ENCODE measurements around the gene SLC27A2. TPM values are rescaled to one million over a fixed set of nuclear protein-coding genes. Genes with fewer than 3 reads are reported as not detected.

The SLC27A2 gene

GRCh38 chr15:50278496-50278895, 96.5 kb downstream of the SLC27A2 start:
- WGBS, 2 donors (ENCODE audit: extremely low coverage in 2 of 2, insufficient read length in 2 of 2, insufficient replicate concordance in 1 of 2), result no CpG with 5 or more reads among the region's 4 CpGs
- Histone ChIP-seq H4K91ac (ENCODE audit: low read depth, low read length, poor library complexity) (no peak overlapping the region), H3K9me3 (replicated peaks in 1 of 2; ENCODE audit: control insufficient read depth in 2 of 2, insufficient read depth in 1 of 2, low read depth in 1 of 2, low read length in 2 of 2) (no peaks in the 10 kb centered on the region)

GRCh38 chr15:50280271-50280670, 98.3 kb downstream of the SLC27A2 start:
- no peak for DNase-seq (ENCODE audit: low spot score)

More at GRCh38 chr15:50278496-50278895, 96.5 kb downstream of the SLC27A2 start:
- Histone ChIP-seq H2BK120ac (ENCODE audit: low read depth, low read length) (no peak overlapping the region), H3K4me2 (ENCODE audit: insufficient read depth, low read length, poor library complexity, severe bottlenecking) (no peak overlapping the region), H3K79me1 (ENCODE audit: low read depth, low read length) (no peaks in the 10 kb centered on the region), H3K27me3 (ENCODE audit: control insufficient read depth in 3 of 3, insufficient read depth in 3 of 3, low read depth in 1 of 3, low read length in 3 of 3) (peaks cover 0 to 2% (median 0%) of the 10 kb centered on the region in 3 experiments), H4K8ac (ENCODE audit: low read depth, low read length) (no peak overlapping the region), H2BK5ac (ENCODE audit: low read length) (no peak overlapping the region), H3K4me1 (ENCODE audit: control insufficient read depth in 2 of 2, insufficient read depth in 1 of 2, low read depth in 1 of 2, low read length in 2 of 2) (peaks cover 0 to 4% of the 10 kb centered on the region in 2 donors), H3K23ac (ENCODE audit: low read depth, low read length, poor library complexity) (no peak overlapping the region), H3K18ac (ENCODE audit: low read length) (no peak overlapping the region), H3K27ac (replicated peaks; ENCODE audit: low read length) (no peak overlapping the region), H3K36me3 (replicated peaks in 1 of 2; ENCODE audit: control insufficient read depth in 2 of 2, insufficient read depth in 2 of 2, low read length in 2 of 2) (peaks cover 0 to 21% of the 10 kb centered on the region in 2 donors), H2BK15ac (ENCODE audit: low read length) (no peak overlapping the region), H3K4ac (ENCODE audit: low read length) (no peak overlapping the region), H2BK12ac (ENCODE audit: low read length) (no peak overlapping the region), H3K4me3 (ENCODE audit: low read length in 2 of 2) (no peak overlapping the region), H2AK5ac (ENCODE audit: low read depth, low read length) (no peak overlapping the region), H3K9ac (ENCODE audit: low read depth, low read length, poor library complexity) (no peak overlapping the region), H3K14ac (ENCODE audit: low read length) (no peak overlapping the region), H2AFZ (ENCODE audit: low read length) (no peak overlapping the region)
- DNase-seq (ENCODE audit: low spot score), result no peak

DNA sequence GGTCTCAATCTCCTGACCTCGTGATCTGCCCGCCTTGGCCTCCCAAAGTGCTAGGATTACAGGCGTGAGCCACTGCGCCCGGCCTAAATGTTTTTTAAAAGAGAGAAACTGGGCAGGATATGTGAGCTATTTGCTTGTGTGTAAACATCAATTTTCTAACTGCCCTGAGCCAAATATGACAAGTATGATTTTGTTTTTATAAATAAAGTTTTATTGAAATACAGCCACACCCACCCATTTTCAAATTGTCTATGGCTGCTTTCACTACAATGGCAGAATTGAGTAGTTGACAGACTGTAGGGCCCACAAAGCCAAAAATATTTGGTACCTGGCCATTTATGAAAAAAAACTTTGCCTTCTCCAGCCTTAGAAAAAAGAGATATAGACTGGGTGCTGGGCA, 99.4 kb downstream of the SLC27A2 start:
- DNase-seq (ENCODE audit: low spot score), result no peak
- Histone ChIP-seq H3K14ac (ENCODE audit: low read length) (no peak overlapping the region), H3K4me1 (ENCODE audit: control insufficient read depth in 2 of 2, insufficient read depth in 1 of 2, low read depth in 1 of 2, low read length in 2 of 2) (peaks cover 0 to 4% of the 10 kb centered on the region in 2 donors), H2BK12ac (ENCODE audit: low read length) (no peak overlapping the region), H4K8ac (ENCODE audit: low read depth, low read length) (no peak overlapping the region), H2BK120ac (ENCODE audit: low read depth, low read length) (no peak overlapping the region), H3K36me3 (replicated peaks in 1 of 2; ENCODE audit: control insufficient read depth in 2 of 2, insufficient read depth in 2 of 2, low read length in 2 of 2) (peaks cover 0 to 48% of the 10 kb centered on the region in 2 donors), H2BK15ac (ENCODE audit: low read length) (no peak overlapping the region), H3K27ac (replicated peaks; ENCODE audit: low read length) (no peak overlapping the region), H3K9ac (ENCODE audit: low read depth, low read length, poor library complexity) (no peak overlapping the region), H3K4me2 (ENCODE audit: insufficient read depth, low read length, poor library complexity, severe bottlenecking) (no peak overlapping the region), H3K4ac (ENCODE audit: low read length) (no peak overlapping the region), H4K91ac (ENCODE audit: low read depth, low read length, poor library complexity) (no peak overlapping the region), H2AFZ (ENCODE audit: low read length) (no peak overlapping the region), H3K4me3 (ENCODE audit: low read length in 2 of 2) (no peak overlapping the region), H2BK5ac (ENCODE audit: low read length) (no peak overlapping the region), H2AK5ac (ENCODE audit: low read depth, low read length) (no peak overlapping the region), H3K23ac (ENCODE audit: low read depth, low read length, poor library complexity) (no peak overlapping the region), H3K27me3 (ENCODE audit: control insufficient read depth in 3 of 3, insufficient read depth in 3 of 3, low read depth in 1 of 3, low read length in 3 of 3) (peaks cover 0 to 2% (median 0%) of the 10 kb centered on the region in 3 experiments), H3K18ac (ENCODE audit: low read length) (no peak overlapping the region), H3K9me3 (replicated peaks in 1 of 2; ENCODE audit: control insufficient read depth in 2 of 2, insufficient read depth in 1 of 2, low read depth in 1 of 2, low read length in 2 of 2) (no peaks in the 10 kb centered on the region), H3K79me1 (ENCODE audit: low read depth, low read length) (no peaks in the 10 kb centered on the region)
- no CpG with 5 or more reads among the region's 5 CpGs for WGBS, 2 donors (ENCODE audit: extremely low coverage in 2 of 2, insufficient read length in 2 of 2, insufficient replicate concordance in 1 of 2)

More at GRCh38 chr15:50280271-50280670, 98.3 kb downstream of the SLC27A2 start:
- Histone ChIP-seq H3K14ac (ENCODE audit: low read length) (no peak overlapping the region), H3K18ac (ENCODE audit: low read length) (no peak overlapping the region), H3K36me3 (replicated peaks in 1 of 2; ENCODE audit: control insufficient read depth in 2 of 2, insufficient read depth in 2 of 2, low read length in 2 of 2) (peaks cover 0 to 37% of the 10 kb centered on the region in 2 donors), H3K4ac (ENCODE audit: low read length) (no peak overlapping the region), H3K79me1 (ENCODE audit: low read depth, low read length) (no peaks in the 10 kb centered on the region), H2AK5ac (ENCODE audit: low read depth, low read length) (peak overlapping the region; percentile 63), H3K4me1 (ENCODE audit: control insufficient read depth in 2 of 2, insufficient read depth in 1 of 2, low read depth in 1 of 2, low read length in 2 of 2) (peaks cover 0 to 4% of the 10 kb centered on the region in 2 donors), H2BK5ac (ENCODE audit: low read length) (no peak overlapping the region), H2BK12ac (ENCODE audit: low read length) (no peak overlapping the region), H3K27me3 (ENCODE audit: control insufficient read depth in 3 of 3, insufficient read depth in 3 of 3, low read depth in 1 of 3, low read length in 3 of 3) (peaks cover 0 to 2% (median 0%) of the 10 kb centered on the region in 3 experiments), H3K4me3 (ENCODE audit: low read length in 2 of 2) (no peak overlapping the region), H4K8ac (ENCODE audit: low read depth, low read length) (no peak overlapping the region), H3K9me3 (replicated peaks in 1 of 2; ENCODE audit: control insufficient read depth in 2 of 2, insufficient read depth in 1 of 2, low read depth in 1 of 2, low read length in 2 of 2) (no peaks in the 10 kb centered on the region), H2BK120ac (ENCODE audit: low read depth, low read length) (no peak overlapping the region), H3K27ac (replicated peaks; ENCODE audit: low read length) (no peak overlapping the region), H2AFZ (ENCODE audit: low read length) (no peak overlapping the region), H3K4me2 (ENCODE audit: insufficient read depth, low read length, poor library complexity, severe bottlenecking) (no peak overlapping the region), H2BK15ac (ENCODE audit: low read length) (no peak overlapping the region), H3K23ac (ENCODE audit: low read depth, low read length, poor library complexity) (no peak overlapping the region), H4K91ac (ENCODE audit: low read depth, low read length, poor library complexity) (no peak overlapping the region), H3K9ac (ENCODE audit: low read depth, low read length, poor library complexity) (no peak overlapping the region)
- WGBS, 2 donors (ENCODE audit: extremely low coverage in 2 of 2, insufficient read length in 2 of 2, insufficient replicate concordance in 1 of 2), result no CpG with 5 or more reads among the region's 3 CpGs

Small RNAs within 50 kb of the gene (small RNA-seq; reads per million reads assigned to genes)
- not detected for gene RF00019 (ENCODE audit: insufficient read depth)

Data from neuronal stem cell (in vitro differentiated cells).